Stimulated activated CD8-positive, alpha-beta memory T cell treated with anti-CD3 and anti-CD28 coated beads, Interleukin-12 subunit alpha, Interleukin-12 subunit beta, amount 100 ng/mL, for 24 hours (primary cell): ENCODE results near the gene AHCTF1.

Experiments
- DNase-seq: peaks from one replicate; pipeline ENCODE4 v3.0.0-alpha.2; 2020; ENCODE audit errors: extremely low read depth

The AHCTF1 gene

GRCh38 chr1:246798107-246798506 lies 133.6 kb downstream of the AHCTF1 start:
- DNase-seq, result no peak

GRCh38 chr1:246797597-246797996 lies 134.2 kb downstream of the AHCTF1 start:
- DNase-seq, result no peak

- no peak for DNase-seq
Observed at GRCh38 chr1:246797157-246797556, 134.6 kb downstream of the AHCTF1 start.

- DNase-seq, result no peak
Observed at GRCh38 chr1:246795906-246796694, 135.6 kb downstream of the AHCTF1 start.

GRCh38 chr1:246794828-246795671 lies 136.7 kb downstream of the AHCTF1 start:
- DNase-seq, result no peak

GRCh38 chr1:246794048-246794827 lies 137.5 kb downstream of the AHCTF1 start:
- DNase-seq, result no peak

GRCh38 chr1:246793356-246793896 lies 138.3 kb downstream of the AHCTF1 start:
- no peak for DNase-seq

- DNase-seq, result no peak
Observed at GRCh38 chr1:246792603-246793002, 139.1 kb downstream of the AHCTF1 start.

GRCh38 chr1:246791303-246791918 lies 140.3 kb downstream of the AHCTF1 start:
- DNase-seq, result no peak

GRCh38 chr1:246790833-246791232 lies 140.9 kb downstream of the AHCTF1 start:
- DNase-seq, result no peak

- no peak for DNase-seq
Observed at GRCh38 chr1:246790364-246790763, 141.4 kb downstream of the AHCTF1 start.

GRCh38 chr1:246789454-246790339 lies 142.1 kb downstream of the AHCTF1 start:
- no peak for DNase-seq
